Esophagus squamous epithelium (tissue), 5 donors: ENCODE results near the gene HIPK1. TPM values are rescaled to one million over a fixed set of nuclear protein-coding genes. Genes with fewer than 3 reads are reported as not detected.
"Not testable (repeated sequence)": the region's sequence is repeated elsewhere in the genome, so short reads cannot be mapped to it uniquely, and the experiment has no call there.

Experiments used
- DNase-seq: peaks from one replicate; lab custom pipeline; 2025; lab: John Stamatoyannopoulos, UW
- H3K27ac ChIP-seq, 4 donors: fragments of 200-600 bp; sonication (generic); one replicate each; pipeline ENCODE4 v1.5.1; 2016 to 2019; ENCODE audit warnings: mild to moderate bottlenecking in 1 of 4
- H3K27me3 ChIP-seq, 4 donors: fragments of 200-600 bp; sonication (generic); 1 replicate in 3 of 4; 2 replicates in 1 of 4; pipeline versions ENCODE4 v1.5.1 to v1.6.0; 2017 to 2021; ENCODE audit warnings: antibody characterized with exemption in 1 of 4
- H3K36me3 ChIP-seq, 3 donors: fragments of 200-600 bp; sonication (generic); one replicate each; pipeline ENCODE4 v1.5.1; 2016 to 2019
- H3K4me1 ChIP-seq, 3 donors: fragments of 200-600 bp; sonication (generic); one replicate each; pipeline ENCODE4 v1.5.1; 2017 to 2019
- H3K4me3 ChIP-seq, 4 donors: fragments of 200-600 bp; sonication (generic); 1 replicate in 3 of 4; 2 replicates in 1 of 4; pipeline ENCODE4 v1.5.1; 2016 to 2019; ENCODE audit warnings: mild to moderate bottlenecking in 2 of 4, moderate library complexity in 1 of 4
- H3K9me3 ChIP-seq, 3 donors: fragments of 200-600 bp; sonication (generic); one replicate each; pipeline ENCODE4 v1.5.1; 2016 to 2019
- CTCF ChIP-seq, 6 experiments: fragments of 450-650 bp in 4 of 6; fragments of 200-600 bp in 2 of 6; sonication (generic) in 2 of 6; IDR thresholded peaks; one replicate each; pipeline ENCODE4 v1.5.1; 2016 to 2019; ENCODE audit warnings: antibody characterized with exemption in 6 of 6, mild to moderate bottlenecking in 4 of 6, moderate library complexity in 4 of 6
- POLR2A ChIP-seq, 4 donors: fragments of 450-650 bp; IDR thresholded peaks; one replicate each; pipeline ENCODE4 v1.6.1; 2017; ENCODE audit warnings: antibody characterized with exemption in 4 of 4, mild to moderate bottlenecking in 4 of 4, moderate library complexity in 3 of 4
- WGBS, 2 donors: methylation state at CpG; one replicate each; pipeline ENCODE4 v1.1.5; 2018; 5-methylcytosine and 5-hydroxymethylcytosine counted together
- intact Hi-C: fragments of 100-400 bp; cut with DNase I; formaldehyde crosslinking; loops from one replicate; pipeline ENCODE4 v1.15.0; 2022
- total RNA-seq, 4 donors: library from RNA; depleted of rRNA; stranded (reverse); fragments of >200 nt; gene quantifications; one replicate each; pipeline ENCODE4 v1.1.0, GENCODE V29; 2016
- donor health status: DM: yes; HTN: yes; CAD: no.

HIPK1 gene
- total RNA-seq, 4 donors from 2014 or later, result 34.1 to 46.5 (median 43.6) TPM

GRCh38 chr1:114015075-114015474, 86.0 kb downstream of the HIPK1 start:
- Histone ChIP-seq H3K4me1 (no peaks in the 10 kb centered on the region), H3K27me3 (no peaks in the 10 kb centered on the region), H3K27ac (no peak overlapping the region), H3K36me3 (no peaks in the 10 kb centered on the region), H3K9me3 (no peaks in the 10 kb centered on the region), H3K4me3 (no peak overlapping the region)
- TF ChIP-seq POLR2A (IDR thresholded peaks at IDR 0.05), result no peak
- TF ChIP-seq CTCF (IDR thresholded peaks at IDR 0.05), result no peak
- no peak for DNase-seq
- WGBS, 2 donors, result 14 to 34% methylated on average over 1 to 2 of the region's 2 CpGs
- intact Hi-C loops, result no loop called here

GRCh38 chr1:114019724-114020123, 90.6 kb downstream of the HIPK1 start:
- H3K4me1 ChIP-seq, DNase-seq, H3K4me3 ChIP-seq, intact Hi-C loops, H3K27me3 ChIP-seq, H3K9me3 ChIP-seq, H3K36me3 ChIP-seq, H3K27ac ChIP-seq: not testable (repeated sequence)
- WGBS, 2 donors, result 78 to 87% methylated on average over 3 of the region's 3 CpGs

GRCh38 chr1:114021665-114022099, 92.6 kb downstream of the HIPK1 start:
- WGBS, 2 donors, result 63 to 65% methylated on average over 3 to 4 of the region's 4 CpGs

GRCh38 chr1:114022877-114023276, 93.8 kb downstream of the HIPK1 start:
- TF ChIP-seq POLR2A (IDR thresholded peaks at IDR 0.05) (no peak), CTCF (IDR thresholded peaks at IDR 0.05) (no peak)
- Histone ChIP-seq H3K27me3 (no peaks in the 10 kb centered on the region), H3K36me3 (no peaks in the 10 kb centered on the region), H3K27ac (no peak overlapping the region), H3K4me1 (no peaks in the 10 kb centered on the region), H3K4me3 (no peak overlapping the region), H3K9me3 (no peaks in the 10 kb centered on the region)
- intact Hi-C loops, result no loop called here
- 95 to 96% methylated on average over 2 of the region's 2 CpGs for WGBS, 2 donors
- DNase-seq, result no peak

More at GRCh38 chr1:114021665-114022099, 92.6 kb downstream of the HIPK1 start:
- Histone ChIP-seq H3K9me3 (no peaks in the 10 kb centered on the region), H3K4me3 (no peak overlapping the region), H3K36me3 (no peaks in the 10 kb centered on the region), H3K4me1 (no peaks in the 10 kb centered on the region), H3K27me3 (no peaks in the 10 kb centered on the region), H3K27ac (no peak overlapping the region)
- DNase-seq, result no peak
- intact Hi-C loops, result no loop called here
- TF ChIP-seq POLR2A (IDR thresholded peaks at IDR 0.05), result no peak
- no peak for TF ChIP-seq CTCF (IDR thresholded peaks at IDR 0.05)

- Histone ChIP-seq H3K4me1 (no peaks in the 10 kb centered on the region), H3K9me3 (no peaks in the 10 kb centered on the region), H3K36me3 (no peaks in the 10 kb centered on the region), H3K27me3 (no peaks in the 10 kb centered on the region), H3K4me3 (no peak overlapping the region), H3K27ac (no peak overlapping the region)
- WGBS, 2 donors, result 75 to 78% methylated on average over 4 to 6 of the region's 6 CpGs
- intact Hi-C loops, result no loop called here
- TF ChIP-seq CTCF (IDR thresholded peaks at IDR 0.05), result no peak
- no peak for TF ChIP-seq POLR2A (IDR thresholded peaks at IDR 0.05)
- DNase-seq, result no peak
Observed at GRCh38 chr1:114023377-114023776, 94.3 kb downstream of the HIPK1 start.

GRCh38 chr1:114024049-114024448, 94.9 kb downstream of the HIPK1 start:
- DNase-seq, result no peak
- Histone ChIP-seq H3K4me1 (no peaks in the 10 kb centered on the region), H3K4me3 (no peak overlapping the region), H3K27ac (no peak overlapping the region), H3K27me3 (no peaks in the 10 kb centered on the region), H3K36me3 (no peaks in the 10 kb centered on the region), H3K9me3 (no peaks in the 10 kb centered on the region)
- 78 to 80% methylated on average over 6 of the region's 6 CpGs for WGBS, 2 donors
- intact Hi-C loops, result no loop called here
- TF ChIP-seq POLR2A (IDR thresholded peaks at IDR 0.05) (no peak), CTCF (IDR thresholded peaks at IDR 0.05) (no peak)
